ENCODE data around the gene GABRA4. TPM values are rescaled to one million over a fixed set of nuclear protein-coding genes. Genes with fewer than 3 reads are reported as not detected.

GABRA4 gene
- total RNA-seq, 1 donor from 2014 or later: 3.8 TPM

- ATAC-seq (no peak), DNase-seq (ENCODE audit: missing footprints) (no peak)
- intact Hi-C loops (cut with DNase I): no loop called here
Observed at GRCh38 chr4:46870411-46870810, 123.0 kb downstream of the GABRA4 start.

Other genes starting within 250 kb of the GABRA4 start
- not detected for gene COX7B2, start 84.3 kb downstream of the GABRA4 start, total RNA-seq
- 1.0 TPM for gene GABRB1, start 38.0 kb upstream of the GABRA4 start, total RNA-seq

All from Right ventricle myocardium inferior (tissue), 1 donor.